HG03378 (cell line): ENCODE results near the gene DFFB.
A peak's percentile ranks its signal among the peaks of the same experiment; 100 is the strongest.

ENCODE experiments used
- ATAC-seq: cut with Tn5 transposase; IDR thresholded peaks from one replicate; pipeline ENCODE4 v1.9.1; 2021; ENCODE audit warnings: mild to moderate bottlenecking, moderate library complexity; ENCODE audit not compliant: unreplicated experiment

The DFFB gene

GRCh38 chr1:3894626-3895278 lies 37.5 kb downstream of the DFFB start:
- no peak for ATAC-seq

- no peak for ATAC-seq
Observed at GRCh38 chr1:3895279-3895950, 38.1 kb downstream of the DFFB start.

GRCh38 chr1:3895951-3896325 lies 38.7 kb downstream of the DFFB start:
- no peak for ATAC-seq

GRCh38 chr1:3896396-3897000 lies 39.2 kb downstream of the DFFB start:
- no peak for ATAC-seq

GRCh38 chr1:3898475-3898735 lies 41.1 kb downstream of the DFFB start:
- no peak for ATAC-seq

GRCh38 chr1:3898994-3899753 lies 41.9 kb downstream of the DFFB start:
- no peak for ATAC-seq

- peak; percentile 22 for ATAC-seq
Observed at GRCh38 chr1:3899754-3900149, 42.5 kb downstream of the DFFB start.

- peak; percentile 62 for ATAC-seq
Observed at GRCh38 chr1:3900150-3900968, 43.1 kb downstream of the DFFB start, which contains the start of gene C1orf174. Gene C1orf174, minus strand, starts transcription at chr1:3900272. Its CDS starts 86 bp downstream, at chr1:3900186.

- peak; percentile 35 for ATAC-seq
Observed at GRCh38 chr1:3900969-3901529, 43.8 kb downstream of the DFFB start.

GRCh38 chr1:3902111-3902511 lies 44.8 kb downstream of the DFFB start:
- no peak for ATAC-seq

GRCh38 chr1:3902571-3903091 lies 45.4 kb downstream of the DFFB start:
- no peak for ATAC-seq

- no peak for ATAC-seq
Observed at GRCh38 chr1:3903141-3904005, 46.1 kb downstream of the DFFB start.

- ATAC-seq = no peak
Observed at GRCh38 chr1:3904006-3904842, 46.9 kb downstream of the DFFB start.

GRCh38 chr1:3904843-3905185 lies 47.5 kb downstream of the DFFB start:
- no peak for ATAC-seq

- no peak for ATAC-seq
Observed at GRCh38 chr1:3905266-3905952, 48.1 kb downstream of the DFFB start.

- ATAC-seq = no peak
Observed at GRCh38 chr1:3905953-3906671, 48.8 kb downstream of the DFFB start.

GRCh38 chr1:3906672-3907020 lies 49.4 kb downstream of the DFFB start:
- ATAC-seq = no peak
